GM20000 (cell line): ENCODE results near the gene AGO4.
A peak's percentile ranks its signal among the peaks of the same experiment; 100 is the strongest.

Experiments
- DNase-seq: peaks from one replicate; pipeline ENCODE4 v3.0.0; 2012; ENCODE audit warnings: low spot score
- CTCF ChIP-seq: IDR thresholded peaks from 2 replicates; pipeline ENCODE4 v1.5.1; 2012; ENCODE audit warnings: mild to moderate bottlenecking, control low read depth; ENCODE audit errors: extremely low read depth, missing control alignments

The AGO4 gene

GRCh38 chr1:35850051-35850450 lies 42.2 kb downstream of the AGO4 start:
- no peak for DNase-seq
- no peak for TF ChIP-seq CTCF

- no peak for DNase-seq
- no peak for TF ChIP-seq CTCF
These were observed 42.9 kb downstream of the AGO4 start for GRCh38 chr1:35850716-35851115.

- no peak for TF ChIP-seq CTCF
- no peak for DNase-seq
These were observed 43.5 kb downstream of the AGO4 start for GRCh38 chr1:35851132-35851869.

GRCh38 chr1:35852241-35852640 lies 44.4 kb downstream of the AGO4 start:
- DNase-seq = no peak
- TF ChIP-seq CTCF = no peak

GRCh38 chr1:35854989-35855700 lies 47.3 kb downstream of the AGO4 start:
- no peak for DNase-seq
- TF ChIP-seq CTCF = no peak

GRCh38 chr1:35856964-35857363 lies 49.1 kb downstream of the AGO4 start:
- no peak for TF ChIP-seq CTCF
- DNase-seq = no peak

GRCh38 chr1:35857830-35858229 lies 50.0 kb downstream of the AGO4 start:
- peak; percentile 20 for TF ChIP-seq CTCF
- no peak for DNase-seq
